GM20000 (cell line): Measurements from ENCODE around the gene KY.

Source experiments
- DNase-seq: peaks from one replicate; pipeline ENCODE4 v3.0.0; 2012; ENCODE audit warnings: low spot score
- TF ChIP-seq, protein P1 (sequence below): IDR thresholded peaks from 2 replicates; pipeline ENCODE4 v1.5.1; 2012; ENCODE audit warnings: mild to moderate bottlenecking, control low read depth; ENCODE audit errors: extremely low read depth, missing control alignments

The KY gene

GRCh38 chr3:134618478-134619300 lies 32.1 kb downstream of the KY start:
- no peak for DNase-seq
- TF ChIP-seq, protein P1, sequence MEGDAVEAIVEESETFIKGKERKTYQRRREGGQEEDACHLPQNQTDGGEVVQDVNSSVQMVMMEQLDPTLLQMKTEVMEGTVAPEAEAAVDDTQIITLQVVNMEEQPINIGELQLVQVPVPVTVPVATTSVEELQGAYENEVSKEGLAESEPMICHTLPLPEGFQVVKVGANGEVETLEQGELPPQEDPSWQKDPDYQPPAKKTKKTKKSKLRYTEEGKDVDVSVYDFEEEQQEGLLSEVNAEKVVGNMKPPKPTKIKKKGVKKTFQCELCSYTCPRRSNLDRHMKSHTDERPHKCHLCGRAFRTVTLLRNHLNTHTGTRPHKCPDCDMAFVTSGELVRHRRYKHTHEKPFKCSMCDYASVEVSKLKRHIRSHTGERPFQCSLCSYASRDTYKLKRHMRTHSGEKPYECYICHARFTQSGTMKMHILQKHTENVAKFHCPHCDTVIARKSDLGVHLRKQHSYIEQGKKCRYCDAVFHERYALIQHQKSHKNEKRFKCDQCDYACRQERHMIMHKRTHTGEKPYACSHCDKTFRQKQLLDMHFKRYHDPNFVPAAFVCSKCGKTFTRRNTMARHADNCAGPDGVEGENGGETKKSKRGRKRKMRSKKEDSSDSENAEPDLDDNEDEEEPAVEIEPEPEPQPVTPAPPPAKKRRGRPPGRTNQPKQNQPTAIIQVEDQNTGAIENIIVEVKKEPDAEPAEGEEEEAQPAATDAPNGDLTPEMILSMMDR, result no peak

DNA sequence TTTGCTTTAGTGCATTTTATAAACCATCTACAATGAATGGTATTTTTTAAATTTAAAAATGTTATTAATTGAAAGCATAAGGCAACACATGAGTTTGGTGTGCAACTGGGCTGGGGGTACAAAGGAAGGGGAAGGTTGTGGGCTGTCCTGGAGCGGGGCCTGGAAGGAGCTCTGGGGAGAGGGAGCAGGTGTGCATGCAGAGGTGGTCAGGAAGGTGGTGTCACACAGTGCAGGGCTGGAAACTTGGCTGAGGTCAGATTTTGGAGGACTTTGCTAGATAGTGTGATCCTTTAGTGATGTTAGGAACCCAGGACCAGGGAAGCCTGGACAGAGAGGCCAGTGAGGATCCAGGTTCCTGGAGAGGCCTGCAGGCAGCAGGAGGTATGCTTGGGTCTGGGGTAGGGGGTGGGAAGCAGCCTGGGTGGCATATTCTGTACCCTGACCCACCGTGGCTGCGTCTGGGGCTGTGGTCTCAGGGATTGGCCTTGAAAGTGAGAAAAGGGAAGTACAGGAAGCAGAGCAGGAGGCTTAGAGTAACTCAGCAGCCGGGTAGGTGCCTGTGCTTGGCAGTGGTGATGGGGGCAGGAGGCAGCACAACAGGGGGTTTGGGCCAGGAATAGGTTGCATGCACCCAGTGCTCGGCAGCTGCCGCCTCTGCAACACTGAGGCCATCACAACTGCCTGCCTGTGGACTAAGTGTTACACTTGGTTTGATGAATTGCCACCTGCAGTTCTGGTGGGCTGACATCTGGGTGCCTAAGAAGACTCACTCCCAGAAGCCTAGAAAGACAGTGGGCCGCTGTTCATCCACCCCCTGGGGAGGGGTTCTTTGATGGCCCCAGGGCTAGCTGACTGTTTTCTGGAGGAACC lies 33.0 kb downstream of the KY start:
- no peak for DNase-seq
- TF ChIP-seq, protein P1, result no peak

- DNase-seq, result no peak
- TF ChIP-seq, protein P1, result no peak
Measured at GRCh38 chr3:134615743-134616142, 35.1 kb downstream of the KY start.

DNA sequence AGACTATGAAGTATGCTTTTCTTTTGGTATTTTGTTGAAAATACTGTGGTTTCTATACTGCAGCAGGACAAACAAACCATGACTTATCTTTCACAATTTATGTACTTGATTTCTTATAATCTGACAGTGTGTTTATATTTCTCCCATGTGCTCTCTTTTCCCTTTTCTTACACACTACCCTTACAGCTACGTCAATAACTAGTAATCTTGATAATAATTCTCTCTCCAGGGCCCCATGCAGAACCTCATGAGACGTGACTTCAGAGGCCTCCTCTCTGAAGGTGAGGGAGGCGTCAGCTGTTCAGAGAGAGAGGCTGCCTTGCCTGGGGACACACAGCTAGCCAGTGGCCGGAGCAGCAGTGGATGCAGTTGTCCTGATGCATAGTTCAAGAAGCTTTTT lies 35.9 kb downstream of the KY start:
- TF ChIP-seq, protein P1, result no peak

GRCh38 chr3:134613006-134613520 lies 37.8 kb downstream of the KY start:
- no peak for DNase-seq
- TF ChIP-seq, protein P1, result no peak

More for the DNA sequence above, 35.9 kb downstream of the KY start:
- DNase-seq, result no peak

DNA sequence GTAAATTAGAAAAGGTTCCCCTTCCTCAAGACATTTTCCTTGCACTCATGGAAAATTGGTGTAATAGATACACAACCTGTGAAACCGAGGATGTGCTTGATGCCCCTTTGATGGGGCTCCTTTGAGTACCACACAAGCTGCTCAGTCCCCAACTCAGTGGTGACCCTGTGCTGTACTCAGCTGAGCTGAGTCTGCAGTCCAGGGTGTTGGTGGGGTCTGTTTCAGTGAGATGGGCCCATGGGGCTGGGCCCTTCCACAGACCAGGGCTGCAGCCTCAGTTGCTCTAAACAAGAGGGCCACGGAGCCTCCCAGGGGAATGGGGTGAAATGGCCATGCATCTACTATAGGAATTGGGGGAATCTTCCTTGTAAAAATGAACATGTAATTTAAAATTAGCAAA lies 39.3 kb downstream of the KY start:
- TF ChIP-seq, protein P1, result no peak
- no peak for DNase-seq
